ENCODE measurements around the gene CNN3.

- TF ChIP-seq, protein P1, sequence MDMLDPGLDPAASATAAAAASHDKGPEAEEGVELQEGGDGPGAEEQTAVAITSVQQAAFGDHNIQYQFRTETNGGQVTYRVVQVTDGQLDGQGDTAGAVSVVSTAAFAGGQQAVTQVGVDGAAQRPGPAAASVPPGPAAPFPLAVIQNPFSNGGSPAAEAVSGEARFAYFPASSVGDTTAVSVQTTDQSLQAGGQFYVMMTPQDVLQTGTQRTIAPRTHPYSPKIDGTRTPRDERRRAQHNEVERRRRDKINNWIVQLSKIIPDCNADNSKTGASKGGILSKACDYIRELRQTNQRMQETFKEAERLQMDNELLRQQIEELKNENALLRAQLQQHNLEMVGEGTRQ (CRISPR knock-in tag; IDR thresholded peaks at IDR 0.05), result no peak
- no peak for TF ChIP-seq ETV6 (CRISPR knock-in tag; IDR thresholded peaks at IDR 0.05)
Measured at GRCh38 chr1:94969137-94969536, 42.2 kb upstream of the CNN3 start.
